Colonic mucosa (tissue), 4 donors: Measurements from ENCODE around the gene GLI3. TPM values are rescaled to one million over a fixed set of nuclear protein-coding genes. Genes with fewer than 3 reads are reported as not detected.

Experiments
- DNase-seq: peaks from one replicate; pipeline ENCODE4 v3.0.0-alpha.2; 2020
- H3K27ac ChIP-seq: fragments of 200-600 bp; one replicate; pipeline ENCODE4 v1.8.0; 2021
- H3K27me3 ChIP-seq: fragments of 200-600 bp; one replicate; pipeline ENCODE4 v1.8.0; 2021
- H3K36me3 ChIP-seq: fragments of 200-600 bp; one replicate; pipeline ENCODE4 v1.8.0; 2021
- H3K4me1 ChIP-seq: fragments of 200-600 bp; one replicate; pipeline ENCODE4 v1.8.0; 2021; ENCODE audit warnings: mild to moderate bottlenecking
- H3K4me3 ChIP-seq: fragments of 200-600 bp; one replicate; pipeline ENCODE4 v1.8.0; 2021
- H3K9ac ChIP-seq, 2 donors: one replicate each; pipeline ENCODE4 v1.7.0; 2013; ENCODE audit warnings: control low read depth in 2 of 2, low read depth in 2 of 2, low read length in 2 of 2
- H3K9me3 ChIP-seq: fragments of 200-600 bp; one replicate; pipeline ENCODE4 v1.8.0; 2021
- intact Hi-C: fragments of 100-400 bp; cut with DNase I; formaldehyde crosslinking; loops from one replicate; pipeline ENCODE4 v1.14.1; 2022
- total RNA-seq, 2 donors: library from RNA; stranded (reverse); fragmentation: NEBNext Ultra II Directional in 1 of 2; extraction: Animal tissue kit (Norgen Biotek cat#: 25700) in 1 of 2; gene quantifications; one replicate each; pipeline ENCODE4 v1.2.1, GENCODE V29; 2021
- TF ChIP-seq, protein P1 (sequence below): fragments of 200-600 bp; IDR thresholded peaks from one replicate; pipeline ENCODE4 v1.8.0; 2022; ENCODE audit warnings: antibody characterized with exemption, mild to moderate bottlenecking
- donor health status: healthy.
- donor health status: DM: no; HTN: no; CAD: no.
- donor health status: DM: no; HTN: no; CAD: no.

Gene GLI3
- total RNA-seq, 2 donors from 2014 or later: 1.8 to 8.0 TPM

DNA sequence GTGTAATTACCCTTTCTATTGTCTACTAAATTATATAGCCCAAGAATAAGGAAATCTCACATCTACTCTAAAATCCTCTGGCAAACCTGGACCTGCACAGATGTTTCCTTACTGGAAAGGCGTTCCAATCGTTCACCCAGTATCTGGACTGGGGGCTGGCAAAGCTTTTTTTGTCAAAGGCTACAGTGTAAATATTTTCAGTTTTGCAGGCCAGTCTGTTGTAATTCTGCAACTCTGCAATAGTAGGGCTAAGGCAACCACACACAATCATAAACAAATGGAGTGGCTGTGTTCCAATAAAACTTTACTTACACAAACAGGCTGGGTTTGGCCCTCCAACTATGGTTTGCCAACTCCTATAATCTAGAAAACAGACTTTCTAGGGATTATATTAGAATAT is 56.2 kb downstream of the GLI3 start:
- Histone ChIP-seq H3K4me1 (no peaks in the 10 kb centered on the region), H3K36me3 (no peaks in the 10 kb centered on the region), H3K27ac (no peak overlapping the region), H3K9ac (no peak overlapping the region), H3K27me3 (no peaks in the 10 kb centered on the region), H3K4me3 (no peak overlapping the region), H3K9me3 (no peaks in the 10 kb centered on the region)
- intact Hi-C loops: no loop called here
- no peak for DNase-seq
- TF ChIP-seq, protein P1, sequence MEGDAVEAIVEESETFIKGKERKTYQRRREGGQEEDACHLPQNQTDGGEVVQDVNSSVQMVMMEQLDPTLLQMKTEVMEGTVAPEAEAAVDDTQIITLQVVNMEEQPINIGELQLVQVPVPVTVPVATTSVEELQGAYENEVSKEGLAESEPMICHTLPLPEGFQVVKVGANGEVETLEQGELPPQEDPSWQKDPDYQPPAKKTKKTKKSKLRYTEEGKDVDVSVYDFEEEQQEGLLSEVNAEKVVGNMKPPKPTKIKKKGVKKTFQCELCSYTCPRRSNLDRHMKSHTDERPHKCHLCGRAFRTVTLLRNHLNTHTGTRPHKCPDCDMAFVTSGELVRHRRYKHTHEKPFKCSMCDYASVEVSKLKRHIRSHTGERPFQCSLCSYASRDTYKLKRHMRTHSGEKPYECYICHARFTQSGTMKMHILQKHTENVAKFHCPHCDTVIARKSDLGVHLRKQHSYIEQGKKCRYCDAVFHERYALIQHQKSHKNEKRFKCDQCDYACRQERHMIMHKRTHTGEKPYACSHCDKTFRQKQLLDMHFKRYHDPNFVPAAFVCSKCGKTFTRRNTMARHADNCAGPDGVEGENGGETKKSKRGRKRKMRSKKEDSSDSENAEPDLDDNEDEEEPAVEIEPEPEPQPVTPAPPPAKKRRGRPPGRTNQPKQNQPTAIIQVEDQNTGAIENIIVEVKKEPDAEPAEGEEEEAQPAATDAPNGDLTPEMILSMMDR: no peak

DNA sequence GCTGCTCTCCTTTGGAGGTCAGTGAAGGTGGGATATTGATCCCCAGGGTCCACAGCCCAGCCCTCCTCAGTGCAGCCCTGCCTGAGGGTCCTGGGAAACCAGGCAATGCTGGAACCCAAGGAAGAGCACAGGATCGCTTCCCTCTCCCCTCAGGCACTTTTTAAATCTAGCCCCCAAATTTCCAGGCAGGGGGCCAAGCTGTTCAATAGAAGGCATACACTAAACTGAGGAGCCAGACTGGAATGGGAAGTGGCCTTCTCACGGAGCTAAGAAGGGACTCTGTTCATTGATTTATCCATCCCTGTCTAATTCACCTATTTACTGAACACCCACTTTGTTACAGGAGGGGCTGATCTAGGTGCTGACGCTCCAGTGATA is 60.3 kb downstream of the GLI3 start:
- H3K9me3 ChIP-seq: no peaks in the 10 kb centered on the region
- TF ChIP-seq, protein P1: no peak
- DNase-seq: no peak
- H3K27ac ChIP-seq: no peak overlapping the region
- intact Hi-C loops: no loop called here
- no peak overlapping the region for H3K4me3 ChIP-seq
- no peaks in the 10 kb centered on the region for H3K36me3 ChIP-seq
- H3K9ac ChIP-seq: no peak overlapping the region
- no peaks in the 10 kb centered on the region for H3K4me1 ChIP-seq
- H3K27me3 ChIP-seq: no peaks in the 10 kb centered on the region

DNA sequence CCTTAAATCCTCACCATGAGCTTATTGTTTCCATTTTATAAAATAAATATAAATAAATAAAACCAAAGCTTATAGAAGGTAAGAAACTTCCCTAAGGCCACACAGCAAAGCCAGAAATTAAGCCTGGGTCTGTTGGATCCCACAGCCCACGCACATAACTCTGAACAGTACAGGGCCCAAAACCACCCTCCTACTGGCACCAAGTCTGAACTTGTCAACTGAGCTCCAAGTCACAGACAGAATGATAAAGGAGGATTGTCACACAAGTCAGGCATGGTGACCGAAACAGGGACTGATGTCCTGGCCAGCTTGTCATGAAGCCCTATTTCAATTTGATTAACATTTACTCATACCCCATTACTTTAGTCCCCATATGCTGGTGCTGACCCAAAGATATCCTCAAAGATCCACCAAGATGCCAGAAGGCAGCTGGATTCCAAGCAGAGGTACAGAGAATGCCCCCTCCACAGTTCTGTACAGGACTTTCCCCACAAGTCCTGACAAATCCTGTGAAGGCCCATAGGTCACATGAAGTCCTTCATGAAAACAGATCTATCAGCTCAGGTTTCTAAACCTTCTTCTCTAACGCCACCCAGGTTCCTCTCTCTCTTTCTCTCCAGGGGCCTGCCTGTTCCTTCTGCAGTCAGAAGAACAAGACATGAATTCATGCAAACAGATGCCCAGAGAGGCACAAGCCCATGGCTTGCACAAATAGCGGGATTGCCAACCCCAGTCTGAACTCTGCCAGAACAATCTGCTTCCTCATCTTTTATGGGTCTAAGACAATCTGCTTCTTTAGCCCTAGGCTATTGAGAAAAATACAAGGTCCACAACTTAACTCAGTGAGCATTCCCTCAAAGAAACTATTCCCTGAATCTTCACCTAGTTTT is 60.9 kb downstream of the GLI3 start:
- no peak overlapping the region for H3K27ac ChIP-seq
- DNase-seq: no peak
- H3K36me3 ChIP-seq: no peaks in the 10 kb centered on the region
- H3K4me1 ChIP-seq: no peaks in the 10 kb centered on the region
- no peaks in the 10 kb centered on the region for H3K27me3 ChIP-seq
- H3K4me3 ChIP-seq: no peak overlapping the region
- intact Hi-C loops: no loop called here
- H3K9me3 ChIP-seq: no peaks in the 10 kb centered on the region
- TF ChIP-seq, protein P1: no peak
- no peak overlapping the region for H3K9ac ChIP-seq

- Histone ChIP-seq H3K4me1 (no peaks in the 10 kb centered on the region), H3K4me3 (no peak overlapping the region), H3K27ac (no peak overlapping the region), H3K9me3 (no peaks in the 10 kb centered on the region), H3K27me3 (no peaks in the 10 kb centered on the region), H3K36me3 (no peaks in the 10 kb centered on the region), H3K9ac (no peak overlapping the region)
- TF ChIP-seq, protein P1: no peak
- DNase-seq: no peak
- intact Hi-C loops: no loop called here
These were observed 62.6 kb downstream of the GLI3 start for GRCh38 chr7:42174391-42174912.

GRCh38 chr7:42170724-42171123 is 66.3 kb downstream of the GLI3 start:
- DNase-seq: no peak
- H3K36me3 ChIP-seq: no peaks in the 10 kb centered on the region
- H3K9me3 ChIP-seq: no peaks in the 10 kb centered on the region
- H3K4me3 ChIP-seq: no peak overlapping the region
- H3K27ac ChIP-seq: no peak overlapping the region
- no peaks in the 10 kb centered on the region for H3K4me1 ChIP-seq
- intact Hi-C loops: no loop called here
- H3K9ac ChIP-seq: no peak overlapping the region
- TF ChIP-seq, protein P1: no peak
- H3K27me3 ChIP-seq: no peaks in the 10 kb centered on the region
